ENCODE results near the gene RAG1. TPM values are rescaled to one million over a fixed set of nuclear protein-coding genes. Genes with fewer than 3 reads are reported as not detected.
"Not testable (repeated sequence)": the region's sequence is repeated elsewhere in the genome, so short reads cannot be mapped to it uniquely, and the experiment has no call there.

Gene RAG1
- under 1 TPM; 0.25 to 0.55 TPM for total RNA-seq

DNA sequence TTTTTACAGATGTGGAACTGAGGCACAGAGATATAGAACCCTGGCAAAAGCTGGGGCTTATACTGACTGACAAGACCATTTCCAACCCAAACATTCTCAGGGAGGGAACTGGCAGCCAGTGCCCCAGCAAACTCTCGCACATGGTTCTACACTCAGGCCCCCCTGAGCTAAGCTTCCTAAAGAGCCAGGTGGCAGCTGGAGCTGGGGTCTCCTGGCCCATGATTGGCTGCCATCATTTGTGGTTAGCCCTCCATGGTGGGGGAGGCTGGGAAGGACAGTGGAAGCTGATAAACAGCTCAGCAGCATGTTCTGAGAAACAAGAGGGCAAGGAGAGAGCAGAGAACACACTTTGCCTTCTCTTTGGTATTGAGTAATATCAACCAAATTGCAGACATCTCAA, at the start of gene RAG1:
RAG1 (plus strand) TSS at position 314 of the 400 bp plus-strand sequence. CDS start 5,298 bp downstream, outside the sequence.
- H3K36me3 Mint-ChIP-seq, result no peaks in the 10 kb centered on the region
- peaks cover 9% of the 10 kb centered on the region in 2 donors for H3K4me1 Mint-ChIP-seq (ENCODE audit: low read depth in 2 of 2)
- H3K27ac Mint-ChIP-seq, result no peak within 1 kb of the TSS
- peaks cover 5 to 18% of the 10 kb centered on the region in 2 donors for H3K27me3 Mint-ChIP-seq
- DNase-seq (ENCODE audit: low spot score) (no peak), ATAC-seq (no peak)
- no peak within 1 kb of the TSS for H3K4me3 Mint-ChIP-seq
- no peaks in the 10 kb centered on the region for H3K9me3 Mint-ChIP-seq

DNA sequence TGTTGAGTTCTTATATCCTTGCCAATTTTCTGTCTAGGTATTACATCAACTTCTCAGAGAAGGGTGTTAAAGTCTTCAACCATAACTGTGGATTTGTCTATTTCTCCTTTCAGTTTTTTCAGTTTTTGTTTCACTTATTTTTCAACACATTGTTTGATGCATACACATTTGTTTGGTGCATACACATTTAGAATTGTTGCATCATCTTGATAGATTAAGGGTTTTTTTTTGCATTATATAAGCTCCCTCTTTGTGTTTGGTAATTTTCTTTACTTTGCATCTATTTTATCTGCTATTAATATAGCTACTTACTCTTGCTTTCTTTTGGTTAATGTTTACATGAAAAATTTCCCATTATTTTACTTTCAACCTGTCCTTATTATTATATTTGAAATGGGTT, 37.0 kb upstream of the RAG1 start:
- no peak for ATAC-seq
- H3K9me3 Mint-ChIP-seq, result no peaks in the 10 kb centered on the region

DNA sequence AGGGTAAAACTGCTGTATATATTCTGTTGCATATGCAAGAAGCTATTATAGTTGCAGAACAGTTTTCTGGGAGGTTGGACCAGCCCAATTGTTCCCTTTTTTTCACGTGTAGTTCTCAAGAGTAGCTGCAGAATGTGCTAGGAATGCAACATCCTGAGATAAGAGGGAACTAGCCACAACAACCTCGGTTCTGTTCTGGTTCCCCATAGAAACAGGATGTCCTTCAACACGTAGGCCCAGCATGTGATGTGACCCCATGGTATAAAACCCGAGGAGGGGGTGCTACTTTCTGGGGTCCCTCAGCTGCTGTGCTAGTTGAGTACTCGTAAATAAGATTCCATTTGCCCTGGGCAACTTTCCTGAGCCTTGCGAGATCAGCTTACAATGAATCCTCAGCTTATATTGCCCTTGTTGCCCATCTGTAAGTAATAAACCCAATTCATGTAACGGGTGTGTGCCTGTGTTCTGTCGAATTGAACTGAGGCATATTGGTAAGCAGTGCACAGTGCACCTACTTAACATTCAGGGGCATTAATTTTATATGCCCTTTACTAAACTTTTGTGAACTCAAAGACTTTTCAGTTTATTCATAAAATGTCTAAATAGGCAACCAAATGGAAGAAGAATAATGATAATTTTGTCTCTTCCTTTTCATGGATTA, 34.7 kb upstream of the RAG1 start:
- peaks cover 3 to 7% of the 10 kb centered on the region in 2 donors for H3K27me3 Mint-ChIP-seq
- ATAC-seq, result no peak
- H3K4me1 Mint-ChIP-seq (ENCODE audit: low read depth in 2 of 2), result peaks cover 0 to 3% of the 10 kb centered on the region in 2 donors
- H3K9me3 Mint-ChIP-seq, result no peaks in the 10 kb centered on the region
- no peak for DNase-seq (ENCODE audit: low spot score)
- no peak overlapping the region for H3K4me3 Mint-ChIP-seq
- no peaks in the 10 kb centered on the region for H3K36me3 Mint-ChIP-seq
- no peak overlapping the region for H3K27ac Mint-ChIP-seq

More for the DNA sequence above, 37.0 kb upstream of the RAG1 start:
- H3K4me3 Mint-ChIP-seq, result no peak overlapping the region
- peaks cover 3 to 8% of the 10 kb centered on the region in 2 donors for H3K27me3 Mint-ChIP-seq
- H3K27ac Mint-ChIP-seq, result no peak overlapping the region
- H3K36me3 Mint-ChIP-seq, result no peaks in the 10 kb centered on the region
- DNase-seq (ENCODE audit: low spot score), result no peak
- H3K4me1 Mint-ChIP-seq (ENCODE audit: low read depth in 2 of 2), result peaks cover 0 to 3% of the 10 kb centered on the region in 2 donors

DNA sequence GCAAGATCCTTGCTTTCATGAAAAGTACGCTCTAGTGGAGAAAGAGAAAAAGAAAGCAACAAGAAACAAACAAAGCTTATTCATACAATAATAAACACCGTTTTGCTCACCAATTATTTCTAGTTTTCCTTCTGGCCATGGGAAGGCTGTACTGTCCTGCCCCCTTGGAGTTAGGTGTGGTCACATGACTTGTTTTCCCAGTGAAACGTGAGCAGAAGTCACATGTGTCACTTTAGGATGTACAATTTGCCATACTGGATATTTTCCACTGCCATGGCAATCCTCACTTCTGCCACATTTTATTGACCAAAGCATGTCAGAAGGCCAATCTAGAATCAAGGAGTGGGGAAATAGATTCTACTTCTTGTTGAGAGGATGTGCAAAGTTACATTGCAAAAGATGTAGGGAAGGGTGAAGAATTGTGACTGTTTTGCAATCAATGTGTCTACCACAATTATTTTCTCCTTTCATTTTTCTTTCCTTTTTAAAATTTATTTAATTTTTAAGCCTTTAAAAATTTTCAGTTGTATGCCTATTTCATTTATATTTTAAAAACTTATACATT, 33.4 kb upstream of the RAG1 start:
- H3K9me3 Mint-ChIP-seq, result no peaks in the 10 kb centered on the region
- no peak for DNase-seq (ENCODE audit: low spot score)
- no peaks in the 10 kb centered on the region for H3K36me3 Mint-ChIP-seq
- no peak overlapping the region for H3K4me3 Mint-ChIP-seq
- no peak overlapping the region for H3K27ac Mint-ChIP-seq
- ATAC-seq, result no peak
- peaks cover 0 to 3% of the 10 kb centered on the region in 2 donors for H3K4me1 Mint-ChIP-seq (ENCODE audit: low read depth in 2 of 2)
- no peaks in the 10 kb centered on the region for H3K27me3 Mint-ChIP-seq

DNA sequence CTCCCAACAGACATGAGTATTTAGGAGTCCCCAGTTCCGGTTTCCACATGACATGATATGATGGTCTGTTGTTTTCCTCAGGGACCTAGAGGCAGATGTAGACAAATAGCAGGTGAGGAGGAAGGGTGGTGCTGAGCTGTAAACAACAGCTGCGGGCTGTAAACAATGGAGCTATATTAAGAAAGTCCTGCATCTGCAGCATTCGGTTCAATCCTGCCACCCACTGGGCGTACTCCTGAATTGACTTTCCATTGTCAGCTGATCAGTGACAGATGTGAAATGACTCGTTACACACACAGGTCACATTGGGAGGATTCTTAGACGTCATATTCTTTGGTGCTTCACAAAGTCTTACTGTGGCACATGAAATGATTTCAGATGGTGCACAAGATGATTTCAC, 26.8 kb upstream of the RAG1 start:
- Mint-ChIP-seq H3K36me3 (no peaks in the 10 kb centered on the region), H3K9me3 (no peaks in the 10 kb centered on the region), H3K27ac (no peak overlapping the region), H3K27me3 (peaks cover 0 to 7% of the 10 kb centered on the region in 2 donors), H3K4me1 (ENCODE audit: low read depth in 2 of 2) (no peaks in the 10 kb centered on the region), H3K4me3 (no peak overlapping the region)
- ATAC-seq, result peak; percentile 43 to 77
- DNase-seq (ENCODE audit: low spot score), result no peak

DNA sequence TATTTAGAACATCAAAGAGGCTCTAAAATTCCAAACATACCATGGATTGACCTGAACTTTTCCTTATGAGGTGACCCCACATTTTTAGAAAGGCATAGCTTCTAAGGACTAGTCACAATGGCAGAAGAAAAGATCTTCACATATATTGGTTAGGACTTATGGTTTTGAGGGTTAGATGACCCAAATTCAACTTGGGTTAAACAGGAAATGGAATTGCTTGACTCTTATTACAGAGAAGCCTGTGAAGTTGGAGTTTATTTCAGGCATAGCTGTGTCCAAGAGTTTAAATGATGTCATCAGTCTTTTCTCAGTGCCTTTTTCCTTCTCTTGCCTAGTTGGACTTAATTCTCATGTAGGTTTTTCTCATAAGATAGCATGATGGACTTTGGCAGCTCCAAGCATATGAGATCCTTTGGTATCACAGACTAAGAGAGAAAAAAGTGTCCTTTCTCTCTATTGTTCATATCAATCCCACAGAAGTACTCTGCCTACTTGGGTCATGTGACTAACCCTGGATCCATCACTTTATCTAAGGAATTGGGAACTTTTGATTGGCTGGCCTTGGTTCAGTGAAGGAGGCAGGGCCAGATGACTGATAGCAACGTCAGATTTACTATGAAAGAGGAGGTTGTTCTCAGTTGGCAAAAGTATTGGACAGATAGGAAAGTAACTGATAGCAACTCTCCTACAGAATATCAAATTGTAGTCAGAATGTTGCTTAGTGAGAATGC, 17.3 kb upstream of the RAG1 start:
- Mint-ChIP-seq H3K4me1 (ENCODE audit: low read depth in 2 of 2) (peaks cover 23% of the 10 kb centered on the region in 2 donors), H3K9me3 (peaks cover 4% of the 10 kb centered on the region), H3K27ac (peak overlapping the region; percentile 30 to 56), H3K36me3 (peaks cover 6% of the 10 kb centered on the region), H3K4me3 (peak overlapping the region; percentile 28), H3K27me3 (peaks cover 0 to 6% of the 10 kb centered on the region in 2 donors)
- no peak for DNase-seq (ENCODE audit: low spot score)
- ATAC-seq, result no peak

DNA sequence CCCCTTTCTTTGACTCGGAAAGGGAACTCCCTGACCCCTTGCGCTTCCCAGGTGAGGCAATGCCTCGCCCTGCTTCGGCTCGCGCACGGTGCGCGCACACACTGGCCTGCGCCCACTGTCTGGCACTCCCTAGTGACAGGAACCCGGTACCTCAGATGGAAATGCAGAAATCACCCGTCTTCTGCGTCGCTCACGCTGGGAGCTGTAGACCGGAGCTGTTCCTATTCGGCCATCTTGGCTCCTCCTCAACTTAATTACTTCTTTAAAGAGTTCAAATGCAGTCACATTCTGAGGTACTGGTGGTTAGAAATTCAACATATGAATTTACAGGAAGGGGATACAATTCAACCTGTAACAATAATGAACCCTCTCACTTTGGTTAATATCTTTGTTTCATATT, 10.4 kb upstream of the RAG1 start:
- H3K4me1 Mint-ChIP-seq (ENCODE audit: low read depth in 2 of 2), result peaks cover 28 to 37% of the 10 kb centered on the region in 2 donors
- H3K27ac Mint-ChIP-seq, result peak overlapping the region; percentile 58 to 82
- not testable (repeated sequence) for DNase-seq (ENCODE audit: low spot score); H3K36me3 Mint-ChIP-seq; H3K4me3 Mint-ChIP-seq; H3K27me3 Mint-ChIP-seq; ATAC-seq; H3K9me3 Mint-ChIP-seq

DNA sequence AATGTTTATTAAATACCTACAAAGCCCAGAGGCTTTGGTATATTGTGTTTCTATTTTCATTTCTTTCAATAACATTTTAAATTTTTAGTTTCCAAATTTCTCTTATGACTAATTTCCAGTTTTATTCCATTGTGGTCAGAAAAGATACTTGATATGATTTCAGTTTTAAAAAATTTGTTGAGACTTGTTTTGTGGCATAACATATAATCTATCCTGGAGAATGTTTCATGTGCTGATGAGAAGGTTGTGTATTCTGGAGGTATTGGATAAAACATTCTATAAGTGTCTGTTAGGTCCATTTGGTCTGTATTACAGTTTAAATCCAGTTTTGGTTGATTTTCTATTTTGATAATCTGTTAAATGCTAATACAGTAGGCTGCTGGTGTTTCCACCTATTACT, 9.8 kb upstream of the RAG1 start:
- Mint-ChIP-seq H3K4me1 (ENCODE audit: low read depth in 2 of 2) (peaks cover 28 to 37% of the 10 kb centered on the region in 2 donors), H3K27ac (peak overlapping the region; percentile 58 to 82)

DNA sequence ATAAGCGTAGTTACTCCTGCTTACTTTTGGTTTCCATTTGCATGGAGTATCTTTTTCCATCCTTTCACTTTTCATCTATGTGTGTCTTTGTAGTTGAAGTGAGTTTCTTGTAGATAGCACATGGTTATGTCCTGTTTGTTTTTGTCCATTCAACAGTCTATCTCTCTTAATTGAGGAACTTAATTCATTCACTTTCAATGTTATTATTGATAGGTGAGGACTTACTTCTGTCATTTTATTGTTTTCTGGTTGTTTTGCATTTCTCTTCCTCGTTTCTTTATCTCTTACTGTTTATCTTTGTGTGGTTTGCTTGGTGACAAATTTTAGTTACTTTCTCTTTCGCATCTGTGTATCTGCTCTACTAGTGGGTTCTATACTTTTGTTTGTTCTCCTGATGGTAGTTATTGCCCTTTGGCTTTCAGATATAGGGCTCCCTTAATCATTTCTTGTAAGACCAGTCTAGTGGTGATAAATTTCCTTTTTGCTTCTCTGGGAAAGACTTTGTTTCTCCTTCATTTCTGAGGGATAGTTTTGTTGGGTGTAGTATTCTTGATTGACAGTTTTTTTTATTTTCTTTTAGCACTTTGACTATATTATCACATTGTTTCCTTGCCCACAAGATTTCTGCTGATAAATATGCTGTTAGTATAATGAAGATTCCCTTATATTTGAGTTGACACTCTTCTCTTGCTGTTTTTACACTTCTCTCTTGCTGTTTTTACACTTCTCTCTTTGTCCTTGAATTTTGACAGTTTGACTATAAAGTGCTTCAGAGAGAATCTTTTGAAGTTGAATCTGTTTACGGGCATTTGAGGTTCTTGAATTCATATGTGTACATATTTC, 9.0 kb upstream of the RAG1 start:
- H3K27me3 Mint-ChIP-seq, result no peaks in the 10 kb centered on the region
- peak overlapping the region; percentile 77 for H3K4me3 Mint-ChIP-seq
- peak overlapping the region; percentile 58 to 82 for H3K27ac Mint-ChIP-seq
- DNase-seq (ENCODE audit: low spot score) (no peak), ATAC-seq (peak; percentile 82 to 89)
- H3K9me3 Mint-ChIP-seq, result peaks cover 4% of the 10 kb centered on the region
- peaks cover 28 to 37% of the 10 kb centered on the region in 2 donors for H3K4me1 Mint-ChIP-seq (ENCODE audit: low read depth in 2 of 2)
- H3K36me3 Mint-ChIP-seq, result no peaks in the 10 kb centered on the region

More for the DNA sequence above, 9.8 kb upstream of the RAG1 start:
- Mint-ChIP-seq H3K4me3 (peak overlapping the region; percentile 77), H3K9me3 (peaks cover 4% of the 10 kb centered on the region), H3K36me3 (no peaks in the 10 kb centered on the region), H3K27me3 (no peaks in the 10 kb centered on the region)
- DNase-seq (ENCODE audit: low spot score) (no peak), ATAC-seq (no peak)

DNA sequence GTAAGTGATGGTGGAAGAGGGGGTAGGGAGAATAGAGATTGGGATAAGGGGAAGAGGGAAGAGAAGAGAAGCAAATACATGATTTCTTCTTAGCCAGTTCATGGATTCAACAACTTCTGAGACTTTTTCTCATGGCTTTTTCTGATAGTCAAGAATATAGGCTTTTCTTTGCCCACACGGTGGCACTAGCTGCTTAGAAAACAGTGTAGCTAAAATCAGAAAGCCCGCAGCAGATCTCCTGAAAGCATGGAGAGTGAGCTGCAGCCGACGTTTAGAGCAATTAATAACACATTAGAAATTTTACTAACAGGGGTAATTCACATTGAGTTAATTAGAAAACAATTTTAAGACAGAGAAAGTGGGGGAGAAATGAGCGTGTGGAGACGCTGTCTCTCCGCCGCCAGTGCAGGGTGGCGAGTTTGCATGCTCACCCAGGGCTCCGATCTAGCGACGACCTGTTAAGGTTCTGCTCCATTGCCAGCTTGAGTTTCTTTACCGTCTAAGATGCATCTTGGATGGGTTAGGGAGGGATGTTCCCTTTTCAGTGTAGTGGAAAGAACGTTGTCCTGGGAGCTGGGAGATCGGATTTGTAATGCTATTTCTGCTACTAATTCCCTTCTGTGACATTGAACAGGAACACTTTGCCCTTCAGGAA, 3.3 kb upstream of the RAG1 start:
- no peak for ATAC-seq
- Mint-ChIP-seq H3K27me3 (peaks cover 0 to 14% of the 10 kb centered on the region in 2 donors), H3K36me3 (no peaks in the 10 kb centered on the region), H3K27ac (peak overlapping the region in 1 of 2 donors; percentile 55), H3K4me3 (peak overlapping the region; percentile 60), H3K4me1 (ENCODE audit: low read depth in 2 of 2) (peaks cover 22 to 24% of the 10 kb centered on the region in 2 donors), H3K9me3 (peaks cover 4% of the 10 kb centered on the region)
- DNase-seq (ENCODE audit: low spot score), result no peak

DNA sequence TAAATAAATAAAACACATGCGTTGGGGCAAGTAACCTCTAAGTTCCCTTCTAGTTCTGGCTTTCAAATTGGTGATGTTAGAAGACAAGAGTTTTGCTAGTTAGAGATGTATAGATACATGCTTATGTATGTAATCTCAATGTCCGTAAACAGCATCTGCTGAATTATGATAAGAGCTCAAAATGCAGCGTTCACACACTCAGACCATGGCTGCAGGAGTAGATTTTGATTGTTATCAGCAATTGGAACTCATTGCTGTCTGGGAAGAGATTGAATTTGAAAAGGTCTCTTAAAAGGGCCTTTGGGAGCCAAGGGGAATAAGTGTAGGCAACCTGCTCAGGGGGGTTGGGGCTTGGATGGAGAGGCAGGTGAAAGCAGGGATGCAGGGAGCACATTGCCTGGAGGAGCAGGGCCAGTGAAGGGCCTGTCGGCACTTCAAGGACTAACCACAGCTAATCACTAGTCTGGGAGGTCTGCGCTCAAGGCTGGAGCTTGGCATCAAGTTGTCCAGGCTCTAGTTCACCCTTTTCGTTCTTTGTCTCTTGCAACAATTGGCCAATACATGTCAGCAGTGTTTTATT, 2.7 kb upstream of the RAG1 start:
- no peak overlapping the region for H3K27ac Mint-ChIP-seq
- H3K4me3 Mint-ChIP-seq, result no peak overlapping the region
- DNase-seq (ENCODE audit: low spot score) (no peak), ATAC-seq (no peak)
- H3K4me1 Mint-ChIP-seq (ENCODE audit: low read depth in 2 of 2), result peaks cover 15 to 18% of the 10 kb centered on the region in 2 donors
- no peaks in the 10 kb centered on the region for H3K9me3 Mint-ChIP-seq
- H3K27me3 Mint-ChIP-seq, result peaks cover 0 to 14% of the 10 kb centered on the region in 2 donors
- H3K36me3 Mint-ChIP-seq, result no peaks in the 10 kb centered on the region

DNA sequence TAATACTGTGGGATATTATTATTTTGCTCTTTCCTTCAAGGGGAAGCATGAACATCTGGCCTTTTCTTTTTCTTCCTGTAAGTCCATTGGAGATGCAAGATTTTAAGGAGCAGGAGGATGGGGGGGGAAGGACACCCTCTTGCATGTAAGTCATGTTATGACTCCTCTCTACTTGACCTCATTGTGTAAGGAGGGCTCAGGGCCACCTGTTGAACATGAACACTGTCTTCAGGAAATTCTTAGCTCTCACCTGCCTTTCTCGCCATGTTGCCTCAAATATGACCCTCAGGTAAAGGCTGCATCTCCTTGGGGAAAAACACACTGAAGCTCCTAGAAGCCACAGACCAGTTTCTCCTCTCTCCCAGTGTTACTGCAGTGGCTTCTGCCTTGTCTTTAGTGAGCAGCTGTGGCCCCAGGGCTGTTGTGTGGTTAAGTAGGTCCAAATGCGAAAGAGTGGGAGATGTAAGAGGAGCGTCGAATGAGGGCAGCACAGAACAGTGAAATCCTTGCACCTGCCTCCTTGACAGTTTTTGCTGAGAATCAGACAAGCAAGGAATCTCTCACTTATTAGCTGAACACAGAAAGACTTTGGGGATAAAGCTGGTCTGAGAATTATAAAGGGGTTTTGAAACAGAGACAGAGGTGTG, 1.3 kb upstream of the RAG1 start:
- ATAC-seq (no peak), DNase-seq (ENCODE audit: low spot score) (no peak)
- Mint-ChIP-seq H3K27ac (no peak overlapping the region), H3K9me3 (no peaks in the 10 kb centered on the region), H3K36me3 (no peaks in the 10 kb centered on the region), H3K4me1 (ENCODE audit: low read depth in 2 of 2) (peaks cover 9% of the 10 kb centered on the region in 2 donors), H3K27me3 (peaks cover 0 to 18% of the 10 kb centered on the region in 2 donors), H3K4me3 (no peak overlapping the region)

Data from natural killer cell treated with Interleukin-12 subunit alpha and Interleukin-12 subunit beta and Interleukin-15 and Interleukin-18, amount 100 ng/mL, for 72 hours (primary cell).